ENCODE results near the gene TNFRSF12A.

Gene TNFRSF12A

DNA sequence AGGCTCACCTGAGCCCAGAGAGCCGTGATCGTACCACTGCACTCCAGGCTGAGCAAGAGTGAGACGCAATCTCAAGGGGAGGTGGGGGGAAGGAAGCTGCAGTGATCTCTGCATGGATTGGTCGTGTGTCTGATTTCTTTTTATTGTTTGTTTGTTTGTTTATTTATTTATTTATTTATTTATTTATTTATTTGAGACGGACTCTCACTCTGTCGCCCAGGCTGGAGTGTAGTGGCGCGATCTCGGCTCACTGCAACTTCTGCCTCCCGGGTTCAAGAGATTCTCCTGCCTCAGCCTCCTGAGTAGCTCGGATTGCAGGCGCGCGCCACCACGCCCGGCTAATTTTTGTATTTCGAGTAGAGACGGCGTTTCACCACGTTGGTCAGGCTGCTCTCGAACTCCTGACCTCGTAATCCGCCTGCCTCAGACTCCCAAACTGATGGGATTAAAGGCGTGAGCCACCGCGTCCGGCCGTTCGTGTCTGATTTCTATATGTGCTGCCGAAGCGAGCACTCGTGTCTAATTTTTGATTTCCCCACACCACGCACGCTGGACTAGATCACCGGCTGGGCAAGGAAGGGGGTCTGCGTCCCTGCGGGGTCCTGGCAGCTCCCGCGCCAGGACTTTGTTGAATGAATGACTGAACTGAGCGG is 448 bp upstream of the TNFRSF12A start (continued):
- TF ChIP-seq ZNF623 (tag by site-specific recombination; IDR thresholded peaks at IDR 0.05) (peak; percentile 78), ZBTB17 (tag by site-specific recombination; IDR thresholded peaks at IDR 0.05) (no peak), KLF1 (tag by site-specific recombination; IDR thresholded peaks at IDR 0.05) (peak; percentile 30; the same call in 1 of the 2 replicates), ZNF157 (tag by site-specific recombination; IDR thresholded peaks at IDR 0.05) (no peak), AEBP2 (tag by site-specific recombination; IDR thresholded peaks at IDR 0.05; ENCODE audit: borderline replicate concordance) (peak; percentile 51; the same call in 1 of the 2 replicates), ZNF266 (tag by site-specific recombination; IDR thresholded peaks at IDR 0.05; ENCODE audit: low read depth) (peak; percentile 94), ZNF140 (tag by site-specific recombination; IDR thresholded peaks at IDR 0.05) (peak; percentile 92), SP3 (tag by site-specific recombination; IDR thresholded peaks at IDR 0.05) (peak; percentile 22; the same call in 1 of the 2 replicates), EGR2 (tag by site-specific recombination; IDR thresholded peaks at IDR 0.05; ENCODE audit: low read depth) (no peak), ZNF629 (tag by site-specific recombination; IDR thresholded peaks at IDR 0.05) (peak; percentile 38; the same call in 1 of the 2 replicates), ZNF404 (tag by site-specific recombination; IDR thresholded peaks at IDR 0.05) (peak; percentile 79; the same call in 1 of the 2 replicates), ZNF133 (tag by site-specific recombination; IDR thresholded peaks at IDR 0.05) (no peak), ZNF19 (tag by site-specific recombination; IDR thresholded peaks at IDR 0.05; ENCODE audit: low read depth) (0 out of 2 replicates have a peak, but pooled peaks have one; percentile 42), SP2 (tag by site-specific recombination; IDR thresholded peaks at IDR 0.05) (peak; percentile 45; the same call in 1 of the 2 replicates), ZBTB8A (tag by site-specific recombination; IDR thresholded peaks at IDR 0.05) (peak; percentile 68), ZNF548 (tag by site-specific recombination; IDR thresholded peaks at IDR 0.05) (peak; percentile 21; the same call in 1 of the 2 replicates), ZNF529 (tag by site-specific recombination; IDR thresholded peaks at IDR 0.05; ENCODE audit: insufficient replicate concordance) (no peak), ZNF391 (tag by site-specific recombination; IDR thresholded peaks at IDR 0.05; ENCODE audit: borderline replicate concordance, low read depth) (0 out of 2 replicates have a peak, but pooled peaks have one; percentile 31), ZNF335 (tag by site-specific recombination; conservative IDR thresholded peaks at IDR 0.05) (peak; percentile 99), KLF17 (tag by site-specific recombination; IDR thresholded peaks at IDR 0.05) (peak; percentile 20; the same call in 1 of the 2 replicates), ZIC2 (tag by site-specific recombination; IDR thresholded peaks at IDR 0.05) (peak; percentile 73), ZNF580 (tag by site-specific recombination; IDR thresholded peaks at IDR 0.05) (0 out of 2 replicates have a peak, but pooled peaks have one; percentile 33), ZNF639 (tag by site-specific recombination; IDR thresholded peaks at IDR 0.05) (peak; percentile 56), KLF7 (tag by site-specific recombination; IDR thresholded peaks at IDR 0.05; ENCODE audit: borderline replicate concordance) (peak; percentile 34; the same call in 1 of the 2 replicates), ZEB2 (tag by site-specific recombination; IDR thresholded peaks at IDR 0.05) (peak; percentile 14), SCRT2 (tag by site-specific recombination; IDR thresholded peaks at IDR 0.05) (no peak), ZNF544 (tag by site-specific recombination; IDR thresholded peaks at IDR 0.05) (no peak), BCL6B (tag by site-specific recombination; IDR thresholded peaks at IDR 0.05) (no peak), ZNF426 (tag by site-specific recombination; IDR thresholded peaks at IDR 0.05) (peak; percentile 70), ZNF514 (tag by site-specific recombination; IDR thresholded peaks at IDR 0.05) (peak; percentile 89; the same call in 1 of the 2 replicates), ZNF138 (tag by site-specific recombination; IDR thresholded peaks at IDR 0.05; ENCODE audit: borderline replicate concordance) (0 out of 2 replicates have a peak, but pooled peaks have one; percentile 17), ZNF664 (tag by site-specific recombination; IDR thresholded peaks at IDR 0.05) (peak; percentile 70; the same call in 1 of the 2 replicates), ZNF184 (tag by site-specific recombination; IDR thresholded peaks at IDR 0.05) (no peak)
- TF ChIP-seq, protein P1, sequence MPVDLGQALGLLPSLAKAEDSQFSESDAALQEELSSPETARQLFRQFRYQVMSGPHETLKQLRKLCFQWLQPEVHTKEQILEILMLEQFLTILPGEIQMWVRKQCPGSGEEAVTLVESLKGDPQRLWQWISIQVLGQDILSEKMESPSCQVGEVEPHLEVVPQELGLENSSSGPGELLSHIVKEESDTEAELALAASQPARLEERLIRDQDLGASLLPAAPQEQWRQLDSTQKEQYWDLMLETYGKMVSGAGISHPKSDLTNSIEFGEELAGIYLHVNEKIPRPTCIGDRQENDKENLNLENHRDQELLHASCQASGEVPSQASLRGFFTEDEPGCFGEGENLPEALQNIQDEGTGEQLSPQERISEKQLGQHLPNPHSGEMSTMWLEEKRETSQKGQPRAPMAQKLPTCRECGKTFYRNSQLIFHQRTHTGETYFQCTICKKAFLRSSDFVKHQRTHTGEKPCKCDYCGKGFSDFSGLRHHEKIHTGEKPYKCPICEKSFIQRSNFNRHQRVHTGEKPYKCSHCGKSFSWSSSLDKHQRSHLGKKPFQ (tag by site-specific recombination; IDR thresholded peaks at IDR 0.05), result 0 out of 2 replicates have a peak, but pooled peaks have one; percentile 44
